NCI-H2227 (cell line): ENCODE measurements around the gene BDKRB1.

Experiments
- DNase-seq: peaks from one replicate; lab custom pipeline; 2025; ENCODE audit not compliant: unreplicated experiment; lab: John Stamatoyannopoulos, UW

The BDKRB1 gene

GRCh38 chr14:96255501-96256366 lies at the start of gene BDKRB1:
Gene BDKRB1, plus strand, starts transcription at chr14:96256210. Its CDS starts 7,473 bp downstream, at chr14:96263683.
- no peak for DNase-seq

GRCh38 chr14:96206461-96206860 lies 49.5 kb upstream of the BDKRB1 start:
- no peak for DNase-seq

GRCh38 chr14:96207686-96208085 lies 48.3 kb upstream of the BDKRB1 start:
- no peak for DNase-seq

- no peak for DNase-seq
Measured at GRCh38 chr14:96208739-96209138, 47.3 kb upstream of the BDKRB1 start.

GRCh38 chr14:96212140-96212539 lies 43.9 kb upstream of the BDKRB1 start:
- DNase-seq: no peak

GRCh38 chr14:96212896-96213295 lies 43.1 kb upstream of the BDKRB1 start:
- DNase-seq: no peak

- no peak for DNase-seq
Measured at GRCh38 chr14:96213871-96214465, 42.0 kb upstream of the BDKRB1 start.

GRCh38 chr14:96214793-96215192 lies 41.2 kb upstream of the BDKRB1 start:
- no peak for DNase-seq

- no peak for DNase-seq
Measured at GRCh38 chr14:96215452-96216244, 40.4 kb upstream of the BDKRB1 start.

GRCh38 chr14:96216627-96217026 lies 39.4 kb upstream of the BDKRB1 start:
- DNase-seq: no peak

GRCh38 chr14:96217376-96217913 lies 38.6 kb upstream of the BDKRB1 start:
- no peak for DNase-seq

- DNase-seq: no peak
Measured at GRCh38 chr14:96221109-96221650, 34.8 kb upstream of the BDKRB1 start.

GRCh38 chr14:96221841-96222240 lies 34.2 kb upstream of the BDKRB1 start:
- DNase-seq: no peak

- no peak for DNase-seq
Measured at GRCh38 chr14:96224480-96225096, 31.4 kb upstream of the BDKRB1 start.

GRCh38 chr14:96225213-96225612 lies 30.8 kb upstream of the BDKRB1 start:
- DNase-seq: no peak

- no peak for DNase-seq
Measured at GRCh38 chr14:96225745-96226151, 30.3 kb upstream of the BDKRB1 start.

- no peak for DNase-seq
Measured at GRCh38 chr14:96227428-96227827, 28.6 kb upstream of the BDKRB1 start.

- DNase-seq: no peak
Measured at GRCh38 chr14:96229315-96229714, 26.7 kb upstream of the BDKRB1 start.

GRCh38 chr14:96231056-96231455 lies 25.0 kb upstream of the BDKRB1 start:
- DNase-seq: no peak

- DNase-seq: no peak
Measured at GRCh38 chr14:96231526-96232130, 24.4 kb upstream of the BDKRB1 start.
